T-helper 2 cell treated with Interferon-gamma antibody and Interleukin-4, amounts not matched to agents 5 μg/mL and 100 μg/mL, for 36 hours (primary cell): Measurements from ENCODE around the gene KRTAP2-1.
"Not testable (repeated sequence)": the region's sequence is repeated elsewhere in the genome, so short reads cannot be mapped to it uniquely, and the experiment has no call there.

Source experiments
- DNase-seq: peaks from one replicate; pipeline ENCODE4 v3.0.0; 2021; ENCODE audit warnings: low spot score
- H3K27ac Mint-ChIP-seq: one replicate; pipeline ENCODE4 v1.8.0; 2021; ENCODE audit warnings: mild to moderate bottlenecking, mixed read lengths
- H3K27me3 Mint-ChIP-seq: one replicate; pipeline ENCODE4 v1.8.0; 2021; ENCODE audit warnings: low read depth, mixed read lengths
- H3K36me3 Mint-ChIP-seq: one replicate; pipeline ENCODE4 v1.8.0; 2021; ENCODE audit warnings: low read depth, mixed read lengths
- H3K4me1 Mint-ChIP-seq: one replicate; pipeline ENCODE4 v1.8.0; 2021; ENCODE audit warnings: low read depth, mixed read lengths
- H3K4me3 Mint-ChIP-seq: one replicate; pipeline ENCODE4 v1.8.0; 2022; ENCODE audit warnings: mild to moderate bottlenecking, moderate library complexity, mixed read lengths
- H3K9me3 Mint-ChIP-seq: one replicate; pipeline ENCODE4 v1.8.0; 2021; ENCODE audit warnings: mixed read lengths

The KRTAP2-1 gene

DNA sequence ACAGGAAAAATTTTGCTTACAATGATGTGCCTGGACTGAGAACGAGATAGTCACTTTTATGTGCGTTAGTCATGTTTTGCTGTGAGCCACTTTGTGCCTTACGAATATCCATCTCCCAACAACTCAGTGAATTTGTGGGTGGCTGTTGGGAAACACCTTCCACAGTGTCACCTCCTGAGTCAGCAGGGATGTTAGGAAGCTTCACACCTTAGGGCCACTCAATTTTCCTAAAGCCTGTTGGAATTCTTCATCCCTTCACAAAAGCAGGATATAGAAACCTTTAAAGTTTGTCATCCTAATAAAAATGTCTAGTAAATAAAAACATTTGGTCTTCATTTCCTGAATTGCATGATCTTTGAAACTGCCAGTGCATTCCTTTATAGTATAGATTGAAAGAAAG, 33.9 kb downstream of the KRTAP2-1 start:
- no peaks in the 10 kb centered on the region for H3K36me3 Mint-ChIP-seq
- H3K4me1 Mint-ChIP-seq, result no peaks in the 10 kb centered on the region
- H3K4me3 Mint-ChIP-seq, result no peak overlapping the region
- H3K9me3 Mint-ChIP-seq, result no peaks in the 10 kb centered on the region
- DNase-seq, result no peak
- H3K27me3 Mint-ChIP-seq, result peaks cover 11% of the 10 kb centered on the region
- H3K27ac Mint-ChIP-seq, result no peak overlapping the region

DNA sequence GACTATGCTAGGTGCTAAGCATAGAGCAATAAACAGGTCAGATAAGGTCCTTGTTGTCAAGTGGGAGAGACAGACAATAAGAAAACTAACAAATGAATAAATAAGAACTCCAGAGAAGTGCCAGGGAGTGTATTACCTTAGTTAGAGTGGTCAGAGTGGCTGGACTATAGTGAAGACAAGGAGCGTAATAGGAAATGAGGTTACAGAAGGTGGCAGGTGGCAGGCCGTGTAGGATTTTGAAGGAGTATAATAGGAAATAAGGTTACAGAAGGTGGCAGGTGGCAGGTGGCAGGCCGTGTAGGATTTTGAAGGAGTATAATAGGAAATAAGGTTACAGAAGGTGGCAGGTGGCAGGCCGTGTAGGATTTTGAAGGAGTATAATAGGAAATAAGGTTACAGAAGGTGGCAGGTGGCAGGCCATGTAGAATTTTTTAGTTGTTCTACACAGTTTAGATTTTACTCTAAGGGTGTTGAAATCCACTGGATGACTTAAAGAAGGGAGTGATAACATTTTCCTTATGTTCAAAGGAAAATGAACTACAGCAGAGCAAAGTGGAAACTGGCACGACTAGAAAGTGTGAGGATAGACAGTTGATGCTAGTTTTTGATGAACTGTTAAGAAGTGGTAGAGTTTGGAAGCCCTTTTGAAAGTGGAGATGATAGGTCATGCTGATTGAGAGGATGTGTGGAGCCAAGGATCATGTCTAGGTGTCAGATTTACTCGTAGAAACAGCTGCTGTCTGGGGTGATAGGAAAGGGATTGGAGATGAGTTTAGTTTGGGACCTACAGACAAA, 34.6 kb downstream of the KRTAP2-1 start:
- H3K27me3 Mint-ChIP-seq, result peaks cover 11% of the 10 kb centered on the region
- DNase-seq, result no peak
- no peak overlapping the region for H3K27ac Mint-ChIP-seq
- H3K9me3 Mint-ChIP-seq, result no peaks in the 10 kb centered on the region
- no peaks in the 10 kb centered on the region for H3K4me1 Mint-ChIP-seq
- H3K4me3 Mint-ChIP-seq, result no peak overlapping the region
- H3K36me3 Mint-ChIP-seq, result no peaks in the 10 kb centered on the region

DNA sequence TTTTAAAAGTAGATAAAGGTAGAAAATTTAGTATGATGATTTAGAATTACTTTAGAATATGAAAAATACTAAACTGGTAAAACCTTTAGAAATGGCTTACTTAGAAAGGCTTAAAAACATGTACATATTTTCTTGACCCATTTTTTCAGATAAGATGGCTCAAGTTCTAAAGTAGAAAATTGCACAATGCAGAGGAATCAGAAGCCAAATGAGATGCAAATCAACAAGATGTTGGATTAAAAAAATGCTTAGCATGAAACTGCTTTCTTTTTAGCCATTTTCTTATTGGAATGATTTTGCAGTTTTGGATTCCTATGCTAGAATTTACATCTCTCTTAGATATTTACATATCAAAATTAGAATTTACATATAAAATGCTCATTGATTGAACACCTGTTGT, 36.7 kb downstream of the KRTAP2-1 start:
- H3K9me3 Mint-ChIP-seq, result no peaks in the 10 kb centered on the region
- H3K4me1 Mint-ChIP-seq, result no peaks in the 10 kb centered on the region
- DNase-seq, result no peak

DNA sequence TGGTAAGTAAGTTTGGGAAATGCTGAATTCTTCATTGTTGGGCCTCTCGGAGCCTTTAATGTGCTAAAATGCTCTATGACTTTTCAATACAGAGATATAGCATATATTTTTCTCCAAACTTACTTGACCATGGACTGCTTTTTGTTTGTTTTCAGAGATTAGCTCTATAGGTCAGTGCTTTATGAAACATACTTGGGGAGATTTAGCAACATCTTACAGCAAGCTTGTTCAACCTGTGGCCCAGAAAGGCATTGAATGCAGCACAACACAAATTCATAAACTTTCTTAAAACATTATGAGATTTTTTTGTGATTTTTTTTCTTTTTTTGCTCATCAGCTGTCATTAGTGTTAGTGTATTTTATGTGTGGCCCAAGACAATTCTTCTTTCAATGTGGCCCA, 37.2 kb downstream of the KRTAP2-1 start:
- H3K27ac Mint-ChIP-seq, result no peak overlapping the region
- no peak for DNase-seq
- H3K4me1 Mint-ChIP-seq, result no peaks in the 10 kb centered on the region
- no peak overlapping the region for H3K4me3 Mint-ChIP-seq
- no peaks in the 10 kb centered on the region for H3K36me3 Mint-ChIP-seq
- H3K27me3 Mint-ChIP-seq, result peaks cover 11% of the 10 kb centered on the region
- no peaks in the 10 kb centered on the region for H3K9me3 Mint-ChIP-seq

More for the DNA sequence above, 36.7 kb downstream of the KRTAP2-1 start:
- Mint-ChIP-seq H3K27me3 (peaks cover 11% of the 10 kb centered on the region), H3K27ac (no peak overlapping the region), H3K36me3 (no peaks in the 10 kb centered on the region), H3K4me3 (no peak overlapping the region)

DNA sequence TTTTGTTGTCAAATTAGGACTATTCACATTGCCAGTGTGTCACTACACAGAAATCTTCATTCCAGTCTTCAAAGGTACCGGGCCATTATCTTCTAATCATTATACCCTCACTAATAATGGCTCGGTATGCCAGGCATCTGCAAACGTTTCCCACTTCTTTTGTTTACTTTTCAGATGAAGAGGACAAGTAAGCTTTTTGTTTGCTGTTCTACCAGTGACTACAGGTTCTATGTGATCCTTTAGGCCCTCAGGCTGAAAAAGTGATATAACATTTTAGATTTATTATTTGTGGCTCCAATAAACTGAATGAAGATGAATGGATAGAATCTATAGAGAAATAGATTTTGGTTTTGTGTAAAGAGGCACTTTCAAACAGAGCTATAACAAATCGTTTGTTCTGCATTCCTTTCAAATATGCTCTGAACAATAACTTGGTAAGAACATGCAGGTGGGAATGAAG, 37.8 kb downstream of the KRTAP2-1 start:
- no peak overlapping the region for H3K27ac Mint-ChIP-seq
- no peak for DNase-seq
- H3K36me3 Mint-ChIP-seq, result no peaks in the 10 kb centered on the region

DNA sequence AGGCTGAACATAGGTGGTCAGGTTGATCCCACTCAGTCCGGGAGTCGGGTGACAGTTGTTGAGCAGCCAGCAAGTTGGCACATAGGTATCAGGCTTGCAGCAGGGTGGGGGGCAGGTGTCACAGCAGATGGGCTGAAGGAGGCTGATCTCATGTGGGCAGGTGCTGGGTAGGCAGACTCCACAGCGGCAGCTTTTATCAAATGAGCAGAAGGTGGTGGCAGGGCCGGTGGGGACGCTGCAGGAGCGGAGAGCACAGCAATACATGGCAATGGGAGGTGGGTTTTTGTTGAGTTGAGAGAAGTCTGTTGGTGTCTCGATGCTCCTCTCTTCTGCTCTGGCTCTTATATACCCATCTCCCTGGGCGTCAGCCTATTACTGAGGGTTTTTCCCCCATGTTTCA, 38.3 kb downstream of the KRTAP2-1 start, which contains the start of gene KRTAP3-1:
TSS of gene KRTAP3-1 (minus strand) at position 318 of the 400 bp plus-strand sequence. CDS start at position 264, 54 bp downstream.
- H3K4me1 Mint-ChIP-seq, result no peaks in the 10 kb centered on the region
- no peak for DNase-seq
- H3K27me3 Mint-ChIP-seq, result peaks cover 11% of the 10 kb centered on the region
- H3K4me3 Mint-ChIP-seq, result no peak within 1 kb of the TSS
- H3K9me3 Mint-ChIP-seq, result no peaks in the 10 kb centered on the region
- no peaks in the 10 kb centered on the region for H3K36me3 Mint-ChIP-seq
- H3K27ac Mint-ChIP-seq, result no peak within 1 kb of the TSS

More for the DNA sequence above, 37.8 kb downstream of the KRTAP2-1 start:
- H3K4me3 Mint-ChIP-seq, result no peak overlapping the region
- no peaks in the 10 kb centered on the region for H3K4me1 Mint-ChIP-seq
- peaks cover 11% of the 10 kb centered on the region for H3K27me3 Mint-ChIP-seq
- H3K9me3 Mint-ChIP-seq, result no peaks in the 10 kb centered on the region

DNA sequence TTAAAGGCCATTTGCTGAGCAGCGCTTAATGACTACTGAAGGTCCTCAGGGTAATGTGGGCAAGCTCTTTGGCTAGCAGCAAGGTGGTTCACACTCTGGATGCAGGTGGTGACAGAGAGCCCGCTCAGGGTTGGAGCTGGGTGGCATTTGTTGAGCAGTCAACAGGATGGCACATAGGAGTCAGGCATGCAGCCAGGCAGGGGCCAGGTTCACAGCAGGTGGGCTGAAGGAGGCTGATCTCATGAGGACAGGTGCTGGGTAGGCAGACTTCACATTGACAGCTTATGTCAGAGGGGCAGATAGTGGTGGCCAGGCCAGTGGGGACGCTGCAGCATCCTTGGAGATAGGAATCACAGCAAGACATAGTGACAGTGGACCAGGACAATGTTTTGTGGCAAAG, 42.7 kb downstream of the KRTAP2-1 start:
- H3K4me3 Mint-ChIP-seq, result no peak overlapping the region
- no peaks in the 10 kb centered on the region for H3K36me3 Mint-ChIP-seq
- no peaks in the 10 kb centered on the region for H3K4me1 Mint-ChIP-seq
- no peak for DNase-seq
- no peaks in the 10 kb centered on the region for H3K9me3 Mint-ChIP-seq
- H3K27me3 Mint-ChIP-seq, result peaks cover 7% of the 10 kb centered on the region
- no peak overlapping the region for H3K27ac Mint-ChIP-seq

DNA sequence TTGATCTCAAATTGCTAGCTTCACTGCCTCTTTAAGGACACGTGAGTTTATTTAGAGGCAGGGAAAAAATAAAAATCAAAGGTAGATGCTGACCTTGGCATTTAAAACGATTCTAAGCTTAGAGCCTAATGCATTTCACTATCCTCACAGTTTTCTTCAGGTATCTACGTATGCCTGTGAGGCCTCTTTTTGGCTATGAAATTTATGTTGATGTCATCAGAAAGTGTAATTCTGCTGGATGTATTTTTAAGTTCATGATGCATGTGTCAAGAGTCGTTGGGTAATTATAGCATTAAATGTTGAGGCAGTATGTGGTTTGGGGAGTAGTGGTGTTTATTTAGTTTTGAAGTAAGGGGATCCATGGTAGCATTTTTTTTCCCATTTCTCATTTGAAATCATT, 43.2 kb downstream of the KRTAP2-1 start:
- DNase-seq, result no peak

DNA sequence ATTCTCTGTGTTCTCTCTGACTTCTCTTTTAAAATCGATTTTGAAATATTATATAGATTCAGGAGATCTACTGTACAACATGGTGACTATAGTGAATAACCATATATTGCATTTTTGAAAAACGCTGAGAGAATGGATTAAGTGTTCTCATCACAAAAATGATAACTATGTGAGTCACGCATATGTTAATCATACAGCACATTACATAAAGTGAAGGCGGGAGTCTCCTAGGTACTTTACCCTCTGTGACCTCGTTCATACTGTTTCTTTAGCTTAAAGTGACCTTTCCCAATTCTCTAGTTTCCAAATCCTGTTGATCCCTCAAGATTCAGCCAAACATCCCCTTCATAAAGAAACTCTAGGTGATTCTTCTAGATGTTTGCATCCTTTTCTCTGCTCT, 44.3 kb downstream of the KRTAP2-1 start:
- H3K4me1 Mint-ChIP-seq, result no peaks in the 10 kb centered on the region
- H3K27ac Mint-ChIP-seq, result no peak overlapping the region
- no peaks in the 10 kb centered on the region for H3K9me3 Mint-ChIP-seq
- no peak for DNase-seq
- H3K4me3 Mint-ChIP-seq, result no peak overlapping the region
- H3K27me3 Mint-ChIP-seq, result peaks cover 9% of the 10 kb centered on the region
- H3K36me3 Mint-ChIP-seq, result no peaks in the 10 kb centered on the region

More for the DNA sequence above, 43.2 kb downstream of the KRTAP2-1 start:
- Mint-ChIP-seq H3K9me3 (no peaks in the 10 kb centered on the region), H3K27me3 (peaks cover 11% of the 10 kb centered on the region), H3K4me3 (no peak overlapping the region), H3K4me1 (no peaks in the 10 kb centered on the region), H3K36me3 (no peaks in the 10 kb centered on the region), H3K27ac (no peak overlapping the region)

DNA sequence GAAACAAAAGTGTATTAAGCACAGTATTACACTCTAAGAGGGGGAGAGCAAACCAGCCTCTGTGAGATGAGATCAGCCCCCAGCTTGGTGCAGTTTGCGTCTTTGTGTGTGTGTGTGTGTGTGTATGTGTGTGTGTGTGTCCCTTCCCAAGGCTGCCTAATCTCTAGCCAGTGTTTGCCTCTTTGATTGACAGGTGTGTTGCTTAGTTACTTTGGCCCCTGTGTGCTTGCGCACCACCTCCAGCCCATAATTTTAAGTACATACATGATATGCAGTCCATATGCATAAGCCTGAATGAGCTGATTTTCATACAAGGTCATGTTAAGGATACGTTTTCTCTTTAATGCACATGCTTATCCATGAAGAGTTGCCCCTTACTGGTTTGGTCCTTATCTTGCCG, 45.3 kb downstream of the KRTAP2-1 start:
- no peaks in the 10 kb centered on the region for H3K4me1 Mint-ChIP-seq
- H3K4me3 Mint-ChIP-seq, result no peak overlapping the region
- no peaks in the 10 kb centered on the region for H3K9me3 Mint-ChIP-seq
- peaks cover 16% of the 10 kb centered on the region for H3K27me3 Mint-ChIP-seq
- no peak for DNase-seq
- H3K27ac Mint-ChIP-seq, result no peak overlapping the region
- H3K36me3 Mint-ChIP-seq, result no peaks in the 10 kb centered on the region

DNA sequence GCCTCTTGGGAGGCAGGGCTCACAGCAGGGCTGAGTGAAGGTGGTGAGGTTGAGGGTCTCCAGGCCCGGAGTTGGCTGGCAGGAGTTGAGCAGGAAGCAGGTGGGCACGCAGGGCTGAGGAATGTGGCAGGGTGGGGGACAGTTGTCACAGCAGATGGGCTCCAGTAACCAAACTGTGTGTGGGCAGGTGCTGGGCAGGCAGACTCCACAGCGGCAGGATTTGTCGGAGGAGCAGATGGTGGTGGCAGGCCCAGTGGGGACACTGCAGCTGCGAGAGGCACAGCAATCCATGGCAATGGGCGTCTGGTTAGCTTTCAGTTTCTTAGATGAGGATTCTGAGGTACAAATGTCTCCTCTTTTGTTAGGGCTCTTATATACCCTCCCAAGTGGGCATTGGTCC, 47.6 kb downstream of the KRTAP2-1 start, which contains the start of gene KRTAP3-2:
TSS of gene KRTAP3-2 (minus strand) at position 344 of the 400 bp plus-strand sequence. CDS start at position 291, 53 bp downstream.
- not testable (repeated sequence) for H3K4me3 Mint-ChIP-seq, DNase-seq, H3K9me3 Mint-ChIP-seq, H3K4me1 Mint-ChIP-seq, H3K27ac Mint-ChIP-seq, H3K36me3 Mint-ChIP-seq
- H3K27me3 Mint-ChIP-seq, result peaks cover 24% of the 10 kb centered on the region

DNA sequence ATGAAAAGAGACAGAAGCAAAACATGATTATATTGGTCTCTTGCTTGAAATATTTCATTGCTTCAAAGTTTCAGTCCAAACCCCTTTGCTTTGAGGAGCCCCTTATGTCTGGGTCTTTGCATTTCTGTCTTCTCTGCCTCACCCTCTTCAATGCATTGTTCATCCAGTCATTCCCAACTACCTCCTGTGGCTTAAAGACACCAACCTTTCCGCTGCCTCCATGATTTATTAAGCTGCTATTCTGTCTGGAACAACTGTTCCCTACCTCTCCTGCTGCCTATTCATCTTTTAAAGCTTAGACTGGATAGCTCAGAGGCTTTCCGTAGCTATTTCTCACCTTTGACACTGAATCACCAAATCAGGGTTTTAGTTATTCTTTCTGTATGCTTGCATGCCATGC, 49.8 kb downstream of the KRTAP2-1 start:
- no peak for DNase-seq
- H3K4me3 Mint-ChIP-seq, result no peak overlapping the region
- H3K27me3 Mint-ChIP-seq, result peaks cover 32% of the 10 kb centered on the region
- no peaks in the 10 kb centered on the region for H3K4me1 Mint-ChIP-seq
- H3K27ac Mint-ChIP-seq, result no peak overlapping the region
- no peaks in the 10 kb centered on the region for H3K36me3 Mint-ChIP-seq
- no peaks in the 10 kb centered on the region for H3K9me3 Mint-ChIP-seq

DNA sequence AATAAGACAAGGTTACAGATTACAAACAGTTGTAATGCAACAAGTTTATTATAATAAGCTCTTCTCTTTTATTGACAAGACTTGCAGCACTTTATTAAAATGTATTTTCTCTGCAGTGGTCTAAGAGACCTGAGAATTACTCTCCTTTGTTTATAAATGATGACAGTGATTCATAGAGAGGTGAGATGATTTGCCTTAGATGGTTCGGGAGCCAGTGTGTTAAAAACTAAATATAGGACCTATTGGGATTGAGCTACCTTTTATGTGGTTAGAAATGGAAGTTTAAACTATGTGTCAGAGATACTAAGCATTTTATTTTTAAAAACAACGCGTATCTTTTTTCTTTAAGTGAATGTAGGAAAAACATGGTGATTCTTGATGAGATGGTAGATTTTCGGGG, 50.3 kb downstream of the KRTAP2-1 start:
- Mint-ChIP-seq H3K27ac (no peak overlapping the region), H3K27me3 (peaks cover 35% of the 10 kb centered on the region), H3K4me3 (no peak overlapping the region), H3K36me3 (no peaks in the 10 kb centered on the region), H3K9me3 (no peaks in the 10 kb centered on the region), H3K4me1 (no peaks in the 10 kb centered on the region)
- no peak for DNase-seq
